Central memory CD4-positive, alpha-beta T cell (primary cell): ENCODE measurements around the gene OR13C5.
"Not testable (repeated sequence)": the region's sequence is repeated elsewhere in the genome, so short reads cannot be mapped to it uniquely, and the experiment has no call there.

ENCODE experiments used
- DNase-seq: peaks from one replicate; pipeline ENCODE4 v3.0.0; 2022
- total RNA-seq, 3 experiments: gene quantifications; one replicate each; lab custom pipeline; 2026; lab: John Stamatoyannopoulos, UW

Gene OR13C5, protein sequence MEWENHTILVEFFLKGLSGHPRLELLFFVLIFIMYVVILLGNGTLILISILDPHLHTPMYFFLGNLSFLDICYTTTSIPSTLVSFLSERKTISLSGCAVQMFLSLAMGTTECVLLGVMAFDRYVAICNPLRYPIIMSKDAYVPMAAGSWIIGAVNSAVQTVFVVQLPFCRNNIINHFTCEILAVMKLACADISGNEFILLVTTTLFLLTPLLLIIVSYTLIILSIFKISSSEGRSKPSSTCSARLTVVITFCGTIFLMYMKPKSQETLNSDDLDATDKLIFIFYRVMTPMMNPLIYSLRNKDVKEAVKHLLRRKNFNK
- 0 reads per million in 3 experiments for total RNA-seq

DNA sequence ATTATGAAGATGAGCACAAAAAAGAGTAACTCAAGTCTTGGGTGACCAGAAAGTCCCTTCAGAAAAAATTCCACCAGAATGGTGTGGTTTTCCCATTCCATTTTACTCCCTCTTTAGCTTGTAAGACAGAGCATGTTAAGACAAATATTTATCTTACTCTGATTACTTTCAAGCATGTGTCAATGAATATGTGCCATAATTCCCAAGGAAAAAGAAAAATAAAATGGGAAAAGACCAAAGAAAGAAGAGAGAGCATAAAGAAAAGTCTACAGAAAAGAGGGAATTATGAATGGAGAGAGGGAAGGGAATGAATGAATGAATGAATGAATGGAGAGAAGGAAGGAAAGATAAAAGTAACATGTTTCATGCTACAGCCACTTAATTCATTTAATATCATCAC is at the start of gene OR13C5:
TSS of gene OR13C5 (minus strand) at position 101 of the 400 bp plus-strand sequence. CDS start at position 101, 0 bp downstream.
- DNase-seq, result not testable (repeated sequence)

DNA sequence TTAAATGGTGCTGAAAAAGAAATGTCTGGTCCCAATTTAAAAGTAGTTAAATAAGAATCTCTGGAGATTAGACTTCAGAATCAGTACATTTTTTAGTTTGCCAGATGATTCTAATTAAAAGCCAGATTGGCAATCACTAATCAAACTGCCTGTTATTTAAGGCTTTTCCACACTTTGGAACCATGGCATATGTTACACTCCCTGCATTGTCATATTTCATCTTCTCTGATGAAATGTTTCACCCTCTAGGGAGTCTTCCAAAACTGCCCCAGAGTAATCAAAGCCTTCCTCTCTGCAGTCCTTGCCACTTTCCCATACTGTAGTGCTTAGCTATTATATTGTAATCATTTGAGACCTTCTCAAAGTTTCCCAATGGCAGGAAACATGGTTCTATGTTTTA is 36.2 kb upstream of the OR13C5 start:
- no peak for DNase-seq

DNA sequence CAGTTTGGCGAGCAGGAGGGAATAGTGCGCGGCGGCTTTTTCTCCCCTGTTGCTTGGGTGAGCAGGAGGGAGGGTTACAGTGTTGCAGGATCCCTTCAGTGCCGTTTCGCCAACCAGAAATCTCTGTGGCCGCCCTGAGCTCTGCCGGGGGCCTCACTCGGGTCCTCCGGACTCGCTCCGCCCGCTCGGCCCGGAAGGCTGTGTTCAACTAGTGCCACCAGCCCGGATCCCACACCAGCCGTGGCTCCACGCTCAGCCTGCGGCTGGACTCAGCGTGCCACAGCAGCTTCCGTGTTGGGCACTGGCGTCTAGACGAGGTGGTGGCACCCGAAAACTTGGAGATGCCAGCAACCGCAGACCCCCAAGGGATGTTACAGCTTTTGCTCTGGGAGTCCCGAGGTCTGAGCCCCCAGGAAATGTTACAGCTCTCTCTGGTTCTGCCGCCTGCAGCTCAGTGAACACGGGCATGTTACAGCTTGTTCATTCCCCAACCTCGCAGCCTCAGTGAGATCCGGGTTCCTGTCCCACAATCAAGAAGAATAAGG is 34.8 kb upstream of the OR13C5 start:
- no peak for DNase-seq

DNA sequence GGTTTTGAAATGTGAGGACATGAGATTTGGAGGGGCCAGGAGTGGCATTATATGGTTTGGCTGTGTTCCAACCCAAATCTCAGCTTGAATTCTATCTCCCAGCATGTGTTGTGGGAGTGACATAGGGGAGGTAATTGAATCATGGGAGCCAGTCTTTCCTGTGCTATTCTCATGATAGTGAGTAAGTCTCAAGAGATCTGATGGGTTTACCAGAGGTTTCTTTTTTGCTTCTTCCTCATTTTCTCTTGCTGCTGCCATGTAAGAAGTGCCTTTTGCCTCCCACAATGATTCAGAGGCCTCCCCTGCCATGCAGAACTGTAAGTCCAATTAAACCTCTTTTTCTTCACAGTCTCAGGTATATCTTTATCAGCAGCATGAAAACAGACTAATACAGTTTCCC is 26.8 kb upstream of the OR13C5 start:
- DNase-seq, result not testable (repeated sequence)

DNA sequence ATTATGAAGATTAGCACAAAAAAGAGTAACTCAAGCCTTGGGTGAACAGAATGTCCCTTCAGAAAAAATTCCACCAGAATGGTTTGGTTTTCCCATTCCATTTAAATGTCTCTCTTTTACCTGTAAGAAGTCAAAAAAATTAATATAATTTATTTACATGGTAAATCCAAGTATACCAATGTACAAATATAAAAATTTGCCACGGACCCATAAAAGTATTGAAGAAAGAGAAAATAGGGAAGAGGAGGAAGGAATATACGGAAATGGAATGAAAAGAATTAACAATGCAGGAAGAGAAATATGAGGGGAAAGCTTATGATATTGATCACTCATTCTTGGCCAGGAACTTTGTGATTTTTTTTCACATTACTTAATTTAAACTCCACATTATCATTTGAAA is 18.9 kb upstream of the OR13C5 start, which contains the start of gene OR13C9:
TSS of gene OR13C9 (minus strand) at position 101 of the 400 bp plus-strand sequence. CDS start at position 101, 0 bp downstream.
- no peak for DNase-seq

DNA sequence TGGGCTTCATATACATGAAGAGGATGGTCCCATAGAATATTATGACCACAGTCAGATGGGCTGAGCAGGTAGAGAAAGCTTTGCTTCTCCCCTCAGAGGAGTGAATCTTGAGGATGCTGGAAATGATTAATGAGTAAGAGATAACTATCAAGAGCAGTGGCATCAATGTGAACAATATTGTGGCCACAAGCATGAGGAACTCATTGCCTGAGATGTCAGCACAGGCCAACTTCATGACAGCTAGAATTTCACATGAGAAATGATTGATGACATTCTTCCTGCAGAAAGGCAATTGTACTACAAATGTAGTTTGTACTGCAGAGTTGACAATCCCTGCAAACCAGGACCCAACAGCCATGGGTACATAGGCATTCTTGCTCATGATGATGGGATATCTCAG is 18.2 kb upstream of the OR13C5 start:
- no peak for DNase-seq

DNA sequence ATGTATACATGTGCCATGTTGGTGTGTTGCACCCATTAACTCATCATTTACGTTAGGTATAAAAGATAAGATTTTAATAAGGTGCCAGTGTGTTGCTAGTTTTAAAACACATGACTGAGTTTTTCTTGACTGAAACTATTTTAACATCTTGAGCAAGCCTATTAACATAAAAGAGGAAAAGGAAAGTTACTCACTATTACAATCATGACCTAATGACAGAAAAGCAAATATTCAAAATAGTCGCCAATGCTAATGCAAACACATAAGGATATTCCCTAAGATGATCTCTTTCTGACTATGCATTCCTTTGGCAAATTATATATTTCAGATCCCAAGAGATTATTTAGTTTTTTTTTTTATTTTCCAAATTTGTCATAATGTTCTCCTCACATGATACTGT is 12.0 kb upstream of the OR13C5 start:
- no peak for DNase-seq

DNA sequence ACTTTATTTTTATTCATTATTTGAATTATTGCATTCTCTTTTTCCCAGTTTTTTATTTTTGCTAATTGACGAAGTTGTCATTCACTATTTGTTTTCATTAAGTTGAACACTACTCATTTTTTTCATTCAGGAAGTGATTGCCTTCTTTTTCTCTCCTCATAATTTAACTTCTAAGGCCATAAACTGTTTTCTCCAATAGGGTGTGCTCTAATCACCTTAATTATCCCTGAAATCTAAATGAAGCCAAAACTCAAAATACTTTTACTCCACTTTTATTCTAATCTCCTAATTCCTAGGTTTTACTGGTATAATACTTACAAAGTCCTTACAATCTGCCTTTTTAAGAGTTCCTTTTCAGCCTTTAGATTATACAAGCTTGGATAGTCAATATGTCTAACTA is 9.1 kb upstream of the OR13C5 start:
- DNase-seq, result no peak

DNA sequence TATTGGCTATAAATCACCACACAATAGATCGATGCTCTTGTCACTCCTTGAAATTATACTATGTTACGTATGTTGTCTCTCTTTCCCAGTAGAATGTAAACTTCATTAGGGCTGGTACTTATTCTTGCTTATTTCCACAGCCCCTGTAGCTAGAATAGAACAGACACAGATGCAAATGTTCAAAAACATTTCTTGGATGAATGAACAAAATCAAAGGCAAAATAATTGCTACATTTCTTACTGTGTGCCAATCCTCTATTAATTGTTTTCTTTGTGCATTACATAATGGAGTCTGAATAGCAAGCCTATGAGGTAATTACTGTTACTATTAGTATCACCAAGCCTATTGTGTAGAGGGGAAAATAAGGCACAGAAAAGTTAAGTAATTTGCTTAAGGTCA is 6.9 kb upstream of the OR13C5 start:
- DNase-seq, result no peak

DNA sequence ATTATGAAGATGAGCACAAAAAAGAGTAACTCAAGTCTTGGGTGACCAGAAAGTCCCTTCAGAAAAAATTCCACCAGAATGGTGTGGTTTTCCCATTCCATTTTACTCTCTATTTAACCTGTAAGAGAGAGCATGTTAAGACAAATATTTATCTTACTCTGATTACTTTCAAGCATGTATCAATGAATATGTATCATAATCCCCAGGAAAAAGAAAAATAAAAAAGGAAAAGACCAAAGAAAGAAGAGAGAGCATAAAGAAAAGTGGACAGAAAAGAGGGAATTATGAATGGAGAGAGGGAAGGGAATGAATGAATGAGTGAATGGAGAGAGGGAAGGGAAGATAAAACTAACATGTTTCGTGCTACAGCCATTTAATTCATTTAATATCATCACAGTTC is 6.3 kb upstream of the OR13C5 start, which contains the start of gene OR13C2:
TSS of gene OR13C2 (minus strand) at position 101 of the 400 bp plus-strand sequence. CDS start at position 101, 0 bp downstream.
- DNase-seq, result not testable (repeated sequence)

DNA sequence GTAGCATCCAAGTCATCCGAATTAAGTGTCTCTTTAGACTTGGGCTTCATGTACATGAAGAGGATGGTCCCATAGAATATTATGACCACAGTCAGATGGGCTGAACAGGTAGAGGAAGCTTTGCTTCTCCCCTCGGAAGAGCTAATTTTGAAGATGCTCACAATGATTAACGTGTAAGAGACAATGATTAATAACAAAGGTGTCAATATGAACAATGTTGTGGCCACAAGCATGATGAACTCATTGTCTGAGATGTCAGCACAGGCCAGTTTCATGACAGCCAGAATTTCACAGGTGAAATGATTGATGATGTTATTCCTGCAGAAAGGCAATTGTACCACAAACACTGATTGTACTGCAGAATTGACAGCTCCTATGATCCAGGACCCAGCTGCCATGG is 5.6 kb upstream of the OR13C5 start:
- no peak for DNase-seq

DNA sequence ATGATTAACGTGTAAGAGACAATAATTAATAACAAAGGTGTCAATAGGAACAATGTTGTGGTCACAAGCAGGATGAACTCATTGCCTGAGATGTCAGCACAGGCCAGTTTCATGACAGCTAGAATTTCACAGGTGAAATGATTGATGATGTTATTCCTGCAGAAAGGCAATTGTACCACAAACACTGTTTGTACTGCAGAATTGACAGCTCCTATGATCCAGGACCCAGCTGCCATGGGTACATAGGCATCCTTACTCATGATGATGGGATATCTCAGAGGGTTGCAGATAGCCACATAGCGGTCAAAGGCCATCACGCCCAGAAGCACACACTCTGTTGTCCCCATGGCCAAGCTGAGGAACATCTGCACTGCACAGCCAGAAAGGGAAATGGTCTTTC is 464 bp downstream of the OR13C5 start:
- DNase-seq, result not testable (repeated sequence)

DNA sequence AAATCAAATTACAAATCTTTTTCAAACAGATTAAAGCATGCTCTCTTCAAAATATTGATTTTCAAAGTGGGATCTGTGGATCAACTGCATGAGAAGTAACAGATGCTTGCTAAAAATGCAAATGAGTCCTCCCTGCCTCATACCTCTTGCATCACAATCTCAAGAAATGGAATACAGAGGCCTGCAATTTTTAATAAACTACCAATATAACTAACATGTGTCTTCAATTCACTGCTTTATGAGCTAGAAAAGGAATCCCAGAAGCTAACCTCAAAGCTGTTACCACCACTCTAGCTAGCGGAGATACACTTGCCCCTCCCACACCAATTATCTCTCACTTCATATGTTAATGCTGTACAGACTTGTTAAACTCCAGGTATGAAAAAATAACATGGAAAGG is 9.6 kb downstream of the OR13C5 start:
- DNase-seq, result no peak

DNA sequence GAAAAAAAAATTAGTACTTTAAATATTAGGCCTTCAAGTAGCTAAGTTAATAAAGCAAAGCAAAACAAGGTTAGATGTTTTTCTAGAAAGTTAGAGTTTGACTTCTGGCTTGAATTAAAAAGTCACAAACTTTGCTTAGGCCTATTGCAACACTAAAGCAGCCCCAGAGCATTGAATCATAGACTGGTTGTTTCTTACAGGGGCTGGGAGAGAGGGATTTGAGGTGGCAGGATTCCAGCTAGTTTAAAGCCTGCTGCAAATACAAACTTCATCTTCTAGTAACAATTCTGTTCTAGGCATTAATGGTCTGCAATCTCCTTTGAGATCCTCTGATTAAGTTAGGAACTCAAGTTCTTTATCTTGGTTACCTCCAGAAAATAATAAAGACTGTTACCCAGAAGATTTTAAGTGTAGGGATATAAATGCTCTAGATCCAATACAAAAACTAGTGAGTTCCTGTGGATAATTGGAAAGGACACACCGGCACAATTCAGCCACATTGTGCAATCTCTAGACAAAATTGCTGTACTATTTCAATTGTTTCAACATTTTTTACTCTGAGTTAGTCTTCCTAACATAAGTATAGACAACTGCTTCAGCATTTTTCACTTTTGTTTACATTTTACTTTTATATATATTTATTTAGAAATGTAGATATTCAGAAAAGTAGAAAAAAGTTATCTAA is 12.6 kb downstream of the OR13C5 start:
- DNase-seq, result no peak

DNA sequence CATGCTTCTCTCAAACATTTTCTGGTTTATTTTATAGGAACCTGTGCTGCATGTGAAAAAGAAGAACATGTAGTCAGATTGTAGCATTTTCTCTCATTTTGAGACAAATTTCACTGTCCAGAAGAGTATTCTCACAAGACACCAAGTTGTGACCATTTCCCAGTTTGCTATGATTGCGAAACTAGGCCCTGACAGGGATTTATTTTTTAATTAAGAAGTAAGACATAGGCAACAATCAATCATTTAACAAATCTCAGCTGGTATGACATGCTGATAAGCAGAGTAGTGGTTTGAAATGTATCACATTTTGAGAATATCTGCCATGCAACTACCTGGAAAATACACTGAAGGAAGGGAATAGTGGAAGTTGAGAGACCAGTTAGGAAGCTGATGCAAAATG is 18.7 kb downstream of the OR13C5 start:
- DNase-seq, result no peak

DNA sequence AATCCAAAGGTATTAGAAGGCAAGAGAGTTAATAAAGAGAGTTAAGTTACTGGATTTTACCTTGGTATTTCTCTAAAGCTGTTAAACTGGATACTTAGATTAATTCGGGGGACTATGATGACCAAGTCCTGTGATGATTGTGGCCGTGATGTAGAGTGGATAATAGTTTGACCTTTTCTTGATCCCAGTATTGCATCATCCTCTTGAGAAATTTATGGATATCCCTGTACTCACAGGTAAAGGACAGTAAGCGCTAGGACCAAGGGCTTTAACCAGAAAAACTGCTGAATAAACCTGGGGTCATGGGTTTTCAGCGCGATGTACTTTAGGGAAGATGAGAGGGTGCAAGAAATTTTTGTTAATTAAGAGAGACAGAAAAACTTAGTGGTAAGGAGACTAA is 21.9 kb downstream of the OR13C5 start:
- DNase-seq, result no peak

DNA sequence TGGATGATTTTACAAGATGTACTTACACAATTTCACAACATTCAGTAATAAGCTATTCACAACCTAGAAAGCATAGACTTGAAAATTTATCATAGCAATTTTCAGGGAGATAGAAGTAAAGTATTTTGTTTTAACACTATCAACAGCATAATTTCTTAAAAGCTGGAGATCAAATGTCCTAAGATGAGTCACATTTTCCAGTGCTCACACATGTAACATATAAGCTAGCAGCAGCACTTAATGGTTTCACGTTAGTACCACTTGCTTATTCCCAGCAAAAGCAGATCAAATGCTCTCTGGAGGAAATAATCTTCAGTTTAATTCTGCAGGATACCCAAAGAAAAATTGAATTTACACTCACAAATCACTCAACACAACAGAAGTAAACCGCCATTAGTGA is 23.8 kb downstream of the OR13C5 start:
- no peak for DNase-seq

DNA sequence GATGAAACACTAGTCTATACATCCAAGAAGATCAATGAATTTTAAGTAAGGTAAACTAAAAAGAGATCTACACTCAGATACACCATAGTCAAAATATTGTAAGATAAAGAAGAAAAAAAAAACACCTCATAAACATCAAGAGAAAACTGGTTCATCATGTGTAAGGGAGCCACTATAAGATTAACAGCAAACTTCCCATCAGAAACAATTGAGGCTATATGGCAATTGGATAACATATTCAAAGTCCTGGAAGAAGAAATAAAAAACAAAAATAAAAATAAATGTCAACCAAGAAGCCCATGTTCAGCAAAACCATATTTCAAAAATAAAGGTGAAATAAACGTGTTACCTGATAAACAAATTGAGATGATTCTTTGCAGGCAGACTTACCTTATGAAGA is 26.6 kb downstream of the OR13C5 start:
- no peak for DNase-seq

DNA sequence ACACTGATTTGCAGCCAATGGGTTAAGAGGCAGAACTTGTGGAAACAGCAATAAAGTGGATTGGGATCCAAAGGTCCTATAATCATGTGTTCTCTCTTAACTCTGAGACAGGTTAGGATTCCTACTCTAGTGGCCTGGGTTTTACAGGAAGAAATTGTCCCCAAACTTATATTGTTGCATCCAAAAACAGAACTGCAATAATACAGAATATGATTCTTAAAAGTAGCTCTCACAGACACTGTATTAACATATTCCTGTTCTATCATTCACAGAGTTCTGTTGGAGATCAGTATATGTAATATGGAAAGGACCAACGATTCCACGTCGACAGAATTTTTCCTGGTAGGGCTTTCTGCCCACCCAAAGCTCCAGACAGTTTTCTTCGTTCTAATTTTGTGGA is 30.3 kb downstream of the OR13C5 start, which contains the start of gene OR13C8:
TSS of gene OR13C8 (plus strand) at position 301 of the 400 bp plus-strand sequence. CDS start at position 301, 0 bp downstream.
- no peak for DNase-seq

DNA sequence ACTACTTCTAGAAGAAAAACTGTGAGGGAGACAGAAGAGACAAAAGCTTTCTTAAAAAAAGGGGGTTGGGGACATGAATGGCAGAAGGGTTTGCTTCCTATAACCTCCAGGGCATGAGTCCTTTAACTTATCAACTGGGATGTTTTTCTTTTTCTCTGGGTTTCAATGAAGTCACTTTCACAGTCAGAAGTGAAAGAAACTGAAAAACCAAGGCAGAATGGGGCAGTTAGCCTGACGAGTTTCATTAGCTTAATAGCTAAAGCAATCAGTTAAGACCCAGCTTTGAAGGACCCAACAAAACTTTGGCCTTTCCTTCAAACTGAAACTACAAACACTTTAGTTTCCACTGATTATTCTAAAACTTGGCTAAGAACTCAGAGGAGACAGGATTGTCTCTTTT is 34.9 kb downstream of the OR13C5 start:
- DNase-seq, result no peak

DNA sequence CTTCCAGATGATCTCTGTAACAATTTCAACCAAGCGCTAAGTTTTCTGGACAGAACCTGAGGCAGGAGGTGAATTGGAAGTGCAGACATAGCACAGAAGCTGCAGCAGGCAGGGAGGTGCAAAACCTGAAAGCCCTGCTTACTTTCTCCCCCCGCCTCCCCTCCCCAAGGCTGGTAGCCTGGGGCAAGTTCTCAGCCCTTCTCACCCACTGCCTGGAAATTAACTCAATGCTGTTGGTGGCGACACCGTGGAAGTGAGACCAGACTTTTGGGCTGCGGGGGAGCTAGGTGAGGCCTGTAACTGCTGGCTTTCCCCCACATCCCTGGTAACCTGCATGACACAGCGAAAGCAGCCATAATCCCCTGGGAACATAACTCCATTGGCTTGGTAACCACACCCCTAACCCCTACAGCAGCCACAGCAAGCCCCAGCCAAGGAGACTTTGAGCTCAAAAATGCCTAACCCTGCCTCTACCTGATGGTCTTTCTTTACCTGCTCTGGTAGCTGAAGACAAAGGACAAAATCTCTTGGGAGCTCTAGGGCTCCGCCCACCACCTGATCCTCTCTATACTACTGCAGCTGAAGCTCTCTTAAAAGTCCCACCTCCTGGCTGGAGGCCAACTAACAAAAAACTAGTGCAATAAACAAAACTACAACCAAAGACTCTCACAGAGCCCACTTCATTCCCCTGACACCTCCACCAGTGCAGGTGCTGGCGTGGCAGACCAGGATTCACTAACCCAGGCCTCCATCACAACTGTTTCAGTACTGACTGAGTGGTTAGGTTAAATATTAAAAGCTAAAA is 42.2 kb downstream of the OR13C5 start:
- DNase-seq, result no peak

DNA sequence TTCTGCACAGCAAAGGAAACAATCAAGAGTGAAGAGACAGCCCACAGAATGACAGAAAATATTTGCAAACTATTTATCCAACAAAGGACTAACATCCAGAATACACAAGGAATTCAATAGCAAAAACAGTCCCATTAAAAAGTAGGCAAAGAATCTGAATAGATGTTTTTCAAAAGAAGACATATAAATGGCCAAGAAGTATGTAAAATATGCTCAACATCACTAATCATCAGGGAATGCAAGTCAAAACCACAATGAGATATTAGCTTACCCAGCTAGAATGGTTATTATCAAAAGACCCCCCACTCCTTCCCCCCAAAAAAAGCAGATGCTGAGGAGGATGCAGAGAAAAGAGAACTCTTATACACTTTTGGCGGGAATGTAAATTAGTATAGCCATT is 43.7 kb downstream of the OR13C5 start:
- DNase-seq, result no peak

DNA sequence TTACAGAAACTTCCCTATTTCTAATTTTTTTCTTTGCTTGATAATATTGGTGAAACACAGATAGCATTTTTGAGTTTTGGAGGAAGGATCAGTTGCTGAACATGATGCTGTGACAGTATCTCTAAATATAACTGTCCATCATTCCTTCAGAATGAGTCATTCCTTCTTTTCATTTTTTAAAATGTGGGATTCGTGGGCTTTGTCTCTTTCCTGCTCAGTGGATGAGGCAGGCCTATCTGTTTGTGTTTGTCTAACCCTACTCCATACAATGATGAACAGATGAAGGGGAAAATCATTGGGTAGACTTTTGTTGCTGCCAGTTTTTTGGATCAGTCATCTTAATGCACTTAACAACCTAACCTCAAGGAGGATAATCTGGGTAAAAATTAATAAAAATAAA is 46.0 kb downstream of the OR13C5 start:
- DNase-seq, result no peak
